B cell (primary cell): Measurements from ENCODE around the gene NOTUM. TPM values are rescaled to one million over a fixed set of nuclear protein-coding genes. Genes with fewer than 3 reads are reported as not detected.

Source experiments
- ATAC-seq: fragments of 200-7000 bp; cut with Tn5 transposase; one replicate; pipeline ENCODE4 v1.10.0; 2021; ENCODE audit warnings: low read depth, mild to moderate bottlenecking, moderate number of reproducible peaks, moderate library complexity
- CTCF ChIA-PET: fragments of 350-600 bp; sonication (Branson Sonifier 250); formaldehyde crosslinking; loops from one replicate; lab custom pipeline; 2021; ENCODE audit warnings: antibody characterized with exemption, inconsistent platforms; lab: Charles Lee
- POLR2A ChIA-PET: fragments of 350-600 bp; sonication (Branson Sonifier 250); formaldehyde crosslinking; loops from one replicate; lab custom pipeline; 2021; ENCODE audit warnings: antibody characterized with exemption; lab: Charles Lee
- DNase-seq: peaks from one replicate; pipeline ENCODE4 v3.0.0; 2013
- H2AFZ ChIP-seq: 2 replicates; pipeline ENCODE4 v1.6.1; 2012; ENCODE audit warnings: mild to moderate bottlenecking, low read depth, low read length; ENCODE audit not compliant: insufficient read depth, poor library complexity, severe bottlenecking
- H3K27ac ChIP-seq, 2 donors: 1 replicate in 1 of 2; 2 replicates in 1 of 2; pipeline ENCODE4 v1.5.1; 2012 to 2013; ENCODE audit warnings: low read length in 2 of 2, mild to moderate bottlenecking in 2 of 2, moderate library complexity in 1 of 2
- H3K27me3 ChIP-seq, 4 experiments: fragments of 200-600 bp in 1 of 4; sonication (generic) in 1 of 4; replicated peaks in 1 of 4; 1 replicate in 2 of 4; 2 replicates in 2 of 4; pipeline versions ENCODE4 v1.6.1 to v1.7.0; 2013 to 2016; ENCODE audit warnings: low read length in 3 of 4, mild to moderate bottlenecking in 2 of 4, mixed read lengths in 1 of 4, moderate library complexity in 1 of 4; ENCODE audit not compliant: insufficient read depth in 4 of 4, control insufficient read depth in 3 of 4; ENCODE audit errors: control extremely low read depth in 1 of 4
- H3K36me3 ChIP-seq, 2 experiments: replicated peaks in 1 of 2; 1 replicate in 1 of 2; 2 replicates in 1 of 2; pipeline versions ENCODE4 v1.6.1 to v1.7.1; 2013; ENCODE audit warnings: low read length in 1 of 2; ENCODE audit not compliant: insufficient read depth in 2 of 2, control insufficient read depth in 1 of 2; ENCODE audit errors: control extremely low read depth in 1 of 2, extremely low read depth in 1 of 2
- H3K4me1 ChIP-seq, 2 donors: fragments of 200-600 bp in 1 of 2; sonication (generic) in 1 of 2; 1 replicate in 1 of 2; 2 replicates in 1 of 2; pipeline versions ENCODE4 v1.5.1 to v1.6.1; 2013 to 2017; ENCODE audit warnings: low read length in 2 of 2; ENCODE audit not compliant: control insufficient read depth in 2 of 2, insufficient read depth in 2 of 2
- H3K4me2 ChIP-seq: replicated peaks from 2 replicates; pipeline ENCODE3; 2012; ENCODE audit warnings: mild to moderate bottlenecking, low read depth, low read length; ENCODE audit not compliant: poor library complexity, severe bottlenecking
- H3K4me3 ChIP-seq, 5 experiments: fragments of 200-600 bp in 1 of 5; sonication (generic) in 1 of 5; 1 replicate in 3 of 5; 2 replicates in 2 of 5; pipeline versions ENCODE4 v1.5.1 to v1.7.0; 2011 to 2016; ENCODE audit warnings: low read length in 4 of 5, mild to moderate bottlenecking in 4 of 5, low read depth in 2 of 5, control low read depth in 1 of 5, moderate library complexity in 1 of 5; ENCODE audit not compliant: insufficient read depth in 1 of 5; ENCODE audit errors: control extremely low read depth in 1 of 5, extremely low read depth in 1 of 5
- H3K79me2 ChIP-seq: fragments of 200-600 bp; sonication (generic); one replicate; pipeline ENCODE4 v1.6.0; 2016; ENCODE audit warnings: low read length; ENCODE audit not compliant: control insufficient read depth, insufficient read depth
- H3K9ac ChIP-seq: fragments of 200-600 bp; sonication (generic); 2 replicates; pipeline ENCODE4 v1.6.1; 2017; ENCODE audit warnings: mild to moderate bottlenecking, low read length, moderate library complexity
- H3K9me3 ChIP-seq, 3 donors: one replicate each; pipeline versions ENCODE4 v1.6.1 to v1.7.1; 2013; ENCODE audit warnings: low read length in 2 of 3; ENCODE audit not compliant: control insufficient read depth in 2 of 3, insufficient read depth in 1 of 3; ENCODE audit errors: control extremely low read depth in 1 of 3
- H4K20me1 ChIP-seq: 2 replicates; pipeline ENCODE4 v1.6.0; 2012; ENCODE audit warnings: mild to moderate bottlenecking, low read length; ENCODE audit not compliant: insufficient read depth, control insufficient read depth, poor library complexity, severe bottlenecking
- H3K27ac Mint-ChIP-seq: one replicate; pipeline ENCODE4 v1.8.0; 2021; ENCODE audit warnings: mixed read lengths
- H3K27me3 Mint-ChIP-seq: one replicate; pipeline ENCODE4 v1.8.0; 2021; ENCODE audit warnings: mixed read lengths
- H3K4me1 Mint-ChIP-seq: one replicate; pipeline ENCODE4 v1.8.0; 2021; ENCODE audit warnings: mixed read lengths
- H3K4me3 Mint-ChIP-seq: one replicate; pipeline ENCODE4 v1.8.0; 2021; ENCODE audit warnings: mixed read lengths
- H3K9me3 Mint-ChIP-seq: one replicate; pipeline ENCODE4 v1.8.0; 2022; ENCODE audit warnings: mixed read lengths; ENCODE audit not compliant: insufficient read depth
- EZH2 ChIP-seq: IDR thresholded peaks from 2 replicates; pipeline ENCODE4 v1.6.1; 2012; ENCODE audit warnings: borderline replicate concordance, low read depth, mild to moderate bottlenecking, moderate library complexity, low read length; ENCODE audit not compliant: insufficient read depth, poor library complexity, severe bottlenecking
- WGBS: methylation state at CpG from one replicate; pipeline ENCODE4 v1.1.5; 2013; ENCODE audit warnings: missing lambda C conversion rate; ENCODE audit not compliant: insufficient coverage; 5-methylcytosine and 5-hydroxymethylcytosine counted together
- intact Hi-C: fragments of 100-400 bp; cut with micrococcal nuclease; formaldehyde crosslinking; loops from one replicate; pipeline ENCODE4 v1.10.0; 2022
- polyA plus RNA-seq: library from polyadenylated mRNA; depleted of rRNA; stranded (reverse); fragments of >200 nt; gene quantifications from 2 replicates; pipeline ENCODE4 v1.2.3, GENCODE V29; 2012
- total RNA-seq, 2 donors: library from RNA; stranded (reverse); fragments of 120-200 nt in 1 of 2; gene quantifications; 1 replicate in 1 of 2; 2 replicates in 1 of 2; pipeline versions ENCODE4 v1.2.3 to v1.2.4, GENCODE V29; 2013 to 2022
- TF ChIP-seq, protein P1 (sequence below): fragments of 200-600 bp; IDR thresholded peaks from one replicate; pipeline ENCODE4 v1.8.0; 2022; ENCODE audit warnings: antibody characterized with exemption, mild to moderate bottlenecking

The NOTUM gene
- total and polyA plus RNA-seq, 2 donors (not counting 1 experiment from before 2014, with no cell fraction given): not detected

DNA sequence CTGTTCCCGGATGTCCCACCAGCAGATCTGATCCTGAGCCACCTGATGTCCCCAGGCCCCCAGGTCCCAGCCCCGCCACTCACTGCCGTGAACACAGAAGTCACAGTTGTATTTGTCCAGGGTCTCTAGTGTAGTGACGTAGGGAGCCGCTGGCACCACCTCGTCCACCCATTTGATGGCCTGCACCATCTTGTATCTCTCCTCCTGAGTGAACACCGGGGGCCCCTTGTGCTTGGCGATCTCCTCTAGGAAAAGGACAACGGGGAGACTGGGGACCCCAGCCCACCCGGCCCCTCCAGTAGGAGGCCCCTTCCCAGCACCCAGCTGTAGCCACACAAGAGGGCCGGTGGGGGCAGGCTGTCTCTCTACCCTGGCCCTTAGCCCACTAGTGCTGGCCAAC is 52.2 kb downstream of the NOTUM start:
- Histone ChIP-seq H3K9ac (no peak overlapping the region), H3K9me3 (peaks cover 0 to 3% (median 0%) of the 10 kb centered on the region in 3 donors), H3K79me2 (peaks cover 24% of the 10 kb centered on the region), H3K27ac (no peak overlapping the region), H3K36me3 (peaks cover 0 to 35% of the 10 kb centered on the region in 2 experiments), H4K20me1 (peaks cover 36% of the 10 kb centered on the region), H3K4me3 (no peak overlapping the region), H3K4me1 (peaks cover 10 to 14% of the 10 kb centered on the region in 2 donors), H3K4me2 (no peak overlapping the region), H2AFZ (no peak overlapping the region), H3K27me3 (no peaks in the 10 kb centered on the region)
- ATAC-seq (no peak), DNase-seq (no peak)
- Mint-ChIP-seq H3K27me3 (no peaks in the 10 kb centered on the region), H3K9me3 (no peaks in the 10 kb centered on the region), H3K4me3 (no peak overlapping the region), H3K4me1 (peaks cover 10% of the 10 kb centered on the region), H3K27ac (no peak overlapping the region)
- ChIA-PET POLR2A (no interaction called here), CTCF (no interaction called here)
- TF ChIP-seq, protein P1, sequence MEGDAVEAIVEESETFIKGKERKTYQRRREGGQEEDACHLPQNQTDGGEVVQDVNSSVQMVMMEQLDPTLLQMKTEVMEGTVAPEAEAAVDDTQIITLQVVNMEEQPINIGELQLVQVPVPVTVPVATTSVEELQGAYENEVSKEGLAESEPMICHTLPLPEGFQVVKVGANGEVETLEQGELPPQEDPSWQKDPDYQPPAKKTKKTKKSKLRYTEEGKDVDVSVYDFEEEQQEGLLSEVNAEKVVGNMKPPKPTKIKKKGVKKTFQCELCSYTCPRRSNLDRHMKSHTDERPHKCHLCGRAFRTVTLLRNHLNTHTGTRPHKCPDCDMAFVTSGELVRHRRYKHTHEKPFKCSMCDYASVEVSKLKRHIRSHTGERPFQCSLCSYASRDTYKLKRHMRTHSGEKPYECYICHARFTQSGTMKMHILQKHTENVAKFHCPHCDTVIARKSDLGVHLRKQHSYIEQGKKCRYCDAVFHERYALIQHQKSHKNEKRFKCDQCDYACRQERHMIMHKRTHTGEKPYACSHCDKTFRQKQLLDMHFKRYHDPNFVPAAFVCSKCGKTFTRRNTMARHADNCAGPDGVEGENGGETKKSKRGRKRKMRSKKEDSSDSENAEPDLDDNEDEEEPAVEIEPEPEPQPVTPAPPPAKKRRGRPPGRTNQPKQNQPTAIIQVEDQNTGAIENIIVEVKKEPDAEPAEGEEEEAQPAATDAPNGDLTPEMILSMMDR: no peak
- TF ChIP-seq EZH2: no peak
- 97% methylated on average over 11 of the region's 11 CpGs for WGBS
- intact Hi-C loops: no loop called here

DNA sequence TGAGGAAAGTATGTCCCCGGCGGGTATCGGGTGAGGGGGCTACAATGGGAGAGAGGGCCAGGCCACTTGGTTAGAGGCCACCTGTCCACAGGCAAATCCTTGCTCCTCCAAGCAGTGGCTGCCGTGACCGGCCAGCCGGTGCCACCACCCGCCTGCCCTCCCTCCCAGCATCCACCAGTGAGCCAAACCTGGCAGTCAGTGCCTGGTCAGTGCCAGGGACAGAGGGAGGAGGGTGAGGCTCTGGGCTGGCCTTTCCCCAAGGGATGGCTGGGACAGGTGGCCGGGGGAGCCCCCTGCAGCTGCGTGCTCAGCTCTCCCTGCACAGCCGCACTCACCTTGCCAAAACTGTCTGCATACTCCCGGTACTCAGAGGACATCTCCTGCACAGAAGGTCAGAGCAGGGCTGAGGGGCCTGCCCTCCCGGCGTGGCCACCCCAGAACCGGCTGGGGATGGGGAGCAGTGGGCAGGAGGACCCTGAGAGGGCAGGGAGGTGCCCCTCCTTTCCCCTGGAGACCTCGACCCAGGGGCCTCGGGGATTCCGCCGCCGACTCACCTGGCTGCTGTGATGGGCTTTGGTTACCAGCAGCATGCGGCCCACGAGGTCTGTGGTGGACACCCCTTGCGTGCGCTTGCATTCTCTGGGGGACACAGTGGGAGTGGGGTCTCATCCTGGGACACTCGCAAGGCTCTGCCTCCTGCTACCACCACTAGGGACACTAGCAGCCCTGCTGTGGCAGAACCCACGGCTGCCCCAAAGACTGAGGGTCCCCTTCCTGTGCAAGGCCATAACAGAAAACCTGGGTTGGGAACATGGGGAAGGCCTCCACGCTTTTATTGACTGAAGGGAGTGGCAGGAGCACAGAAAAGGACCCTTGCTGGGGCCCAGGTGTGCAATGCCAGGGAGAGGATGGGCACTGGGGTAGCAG is 53.5 kb downstream of the NOTUM start:
- H3K79me2 ChIP-seq: peaks cover 24% of the 10 kb centered on the region
- no peak overlapping the region for H3K27ac ChIP-seq
- DNase-seq (no peak), ATAC-seq (no peak)
- CTCF ChIA-PET: no interaction called here
- H3K4me2 ChIP-seq: no peak overlapping the region
- H2AFZ ChIP-seq: no peak overlapping the region
- Mint-ChIP-seq H3K9me3 (no peaks in the 10 kb centered on the region), H3K27ac (no peak overlapping the region), H3K27me3 (no peaks in the 10 kb centered on the region), H3K4me1 (peaks cover 10% of the 10 kb centered on the region), H3K4me3 (no peak overlapping the region)
- POLR2A ChIA-PET: interaction anchor here (0.7 kb wide), 1 partner anchor 11 kb away, joined by 5 read pairs; no protein-coding TSS in a partner anchor
- peaks cover 14% of the 10 kb centered on the region in 2 donors for H3K4me1 ChIP-seq
- H3K4me3 ChIP-seq: no peak overlapping the region
- H4K20me1 ChIP-seq: peaks cover 30% of the 10 kb centered on the region
- intact Hi-C loops: no loop called here
- TF ChIP-seq, protein P1: no peak
- no peak for TF ChIP-seq EZH2
- H3K27me3 ChIP-seq: peaks cover 0 to 6% (median 2%) of the 10 kb centered on the region in 4 experiments
- peaks cover 0 to 23% of the 10 kb centered on the region in 2 experiments for H3K36me3 ChIP-seq
- 98% methylated on average over 19 of the region's 26 CpGs for WGBS
- no peak overlapping the region for H3K9ac ChIP-seq
- H3K9me3 ChIP-seq: peaks cover 0 to 3% (median 0%) of the 10 kb centered on the region in 3 donors
